ENCODE measurements around the gene MON1A.
"Not testable (repeated sequence)": the region's sequence is repeated elsewhere in the genome, so short reads cannot be mapped to it uniquely, and the experiment has no call there.

The MON1A gene

GRCh38 chr3:49929291-49930167, at the start of gene MON1A:
Gene MON1A, minus strand, starts transcription at chr3:49929811. Its CDS starts 16,465 bp downstream, at chr3:49913346.
- peak; percentile 90 for DNase-seq (ENCODE audit: low spot score)

GRCh38 chr3:49976942-49977341, 47.3 kb upstream of the MON1A start:
- no peak for DNase-seq (ENCODE audit: low spot score)

GRCh38 chr3:49972656-49973055, 43.0 kb upstream of the MON1A start:
- no peak for DNase-seq (ENCODE audit: low spot score)

GRCh38 chr3:49968346-49968745, 38.7 kb upstream of the MON1A start:
- DNase-seq (ENCODE audit: low spot score): no peak

GRCh38 chr3:49967291-49967690, 37.7 kb upstream of the MON1A start:
- DNase-seq (ENCODE audit: low spot score): no peak

- no peak for DNase-seq (ENCODE audit: low spot score)
Measured at GRCh38 chr3:49966233-49966942, 36.8 kb upstream of the MON1A start.

GRCh38 chr3:49955636-49956035, 26.0 kb upstream of the MON1A start:
- DNase-seq (ENCODE audit: low spot score): no peak

- DNase-seq (ENCODE audit: low spot score): no peak
Measured at GRCh38 chr3:49952924-49953323, 23.3 kb upstream of the MON1A start.

GRCh38 chr3:49942651-49943050, 13.0 kb upstream of the MON1A start:
- no peak for DNase-seq (ENCODE audit: low spot score)

GRCh38 chr3:49940667-49941249, 11.1 kb upstream of the MON1A start:
- no peak for DNase-seq (ENCODE audit: low spot score)

- DNase-seq (ENCODE audit: low spot score): peak; percentile 99
Measured at GRCh38 chr3:49939858-49940666, 10.5 kb upstream of the MON1A start, which contains the start of gene RBM6. Gene RBM6, plus strand, starts transcription at chr3:49940150. Its CDS starts 22,492 bp downstream, at chr3:49962642.

GRCh38 chr3:49937090-49937489, 7.5 kb upstream of the MON1A start:
- DNase-seq (ENCODE audit: low spot score): no peak

- DNase-seq (ENCODE audit: low spot score): not testable (repeated sequence)
Measured at GRCh38 chr3:49932281-49932680, 2.7 kb upstream of the MON1A start.

GRCh38 chr3:49930922-49931321, 1.3 kb upstream of the MON1A start:
- DNase-seq (ENCODE audit: low spot score): no peak

- DNase-seq (ENCODE audit: low spot score): no peak
Measured at GRCh38 chr3:49930168-49930690, 618 bp upstream of the MON1A start.

GRCh38 chr3:49928481-49929017, 1.1 kb downstream of the MON1A start:
- no peak for DNase-seq (ENCODE audit: low spot score)

- DNase-seq (ENCODE audit: low spot score): no peak
Measured at GRCh38 chr3:49927798-49928197, 1.8 kb downstream of the MON1A start.

GRCh38 chr3:49926117-49926728, 3.4 kb downstream of the MON1A start:
- no peak for DNase-seq (ENCODE audit: low spot score)

- no peak for DNase-seq (ENCODE audit: low spot score)
Measured at GRCh38 chr3:49925485-49925884, 4.1 kb downstream of the MON1A start.

- no peak for DNase-seq (ENCODE audit: low spot score)
Measured at GRCh38 chr3:49924683-49925082, 4.9 kb downstream of the MON1A start.

Data from putamen (tissue), 1 donor.